RWPE2 (cell line): ENCODE data around the gene TBX19.
"Not testable (repeated sequence)": the region's sequence is repeated elsewhere in the genome, so short reads cannot be mapped to it uniquely, and the experiment has no call there.

Experiments used
- ATAC-seq: fragments of 200-7000 bp; cut with Tn5 transposase; 3 replicates; pipeline ENCODE4 v1.9.1; 2021; ENCODE audit warnings: low read depth
- DNase-seq: peaks from one replicate; pipeline ENCODE4 v3.0.0-alpha.2; 2020; ENCODE audit warnings: low spot score
- H3K27ac ChIP-seq: fragments of 450-650 bp; 2 replicates; pipeline ENCODE4 v1.5.1; 2017; ENCODE audit warnings: mild to moderate bottlenecking; ENCODE audit not compliant: poor library complexity, severe bottlenecking
- H3K27me3 ChIP-seq: fragments of 250-450 bp; sonication (Bioruptor Pico); 2 replicates; pipeline ENCODE4 v1.5.1; 2021; ENCODE audit warnings: mild to moderate bottlenecking, moderate library complexity; ENCODE audit not compliant: insufficient read depth, poor library complexity, severe bottlenecking
- H3K36me3 ChIP-seq: fragments of 250-450 bp; sonication (Bioruptor Pico); 2 replicates; pipeline ENCODE4 v1.5.1; 2020; ENCODE audit warnings: low read depth, mild to moderate bottlenecking, moderate library complexity
- H3K4me1 ChIP-seq: fragments of 250-450 bp; sonication (Bioruptor Pico); 2 replicates; pipeline ENCODE4 v1.5.1; 2021; ENCODE audit warnings: mild to moderate bottlenecking, moderate library complexity; ENCODE audit not compliant: insufficient read depth, poor library complexity, severe bottlenecking
- H3K4me3 ChIP-seq: fragments of 250-450 bp; sonication (Bioruptor Pico); 2 replicates; pipeline ENCODE4 v1.5.1; 2021; ENCODE audit warnings: mild to moderate bottlenecking, moderate library complexity; ENCODE audit not compliant: severe bottlenecking
- H3K9me3 ChIP-seq: fragments of 250-450 bp; sonication (Bioruptor Pico); 2 replicates; pipeline ENCODE4 v1.5.1; 2021; ENCODE audit warnings: mild to moderate bottlenecking, moderate library complexity; ENCODE audit not compliant: severe bottlenecking
- TF ChIP-seq, protein P1 (sequence below): fragments of 450-650 bp; IDR thresholded peaks from one replicate; pipeline ENCODE4 v1.5.1; 2017; ENCODE audit warnings: mild to moderate bottlenecking, moderate library complexity; ENCODE audit not compliant: poor library complexity, severe bottlenecking

TBX19 gene

GRCh38 chr1:168347630-168348029 is 67.0 kb downstream of the TBX19 start:
- Histone ChIP-seq H3K36me3 (no peaks in the 10 kb centered on the region), H3K27me3 (no peaks in the 10 kb centered on the region), H3K4me1 (no peaks in the 10 kb centered on the region), H3K27ac (no peak overlapping the region), H3K9me3 (no peaks in the 10 kb centered on the region), H3K4me3 (no peak overlapping the region)
- ATAC-seq (no peak), DNase-seq (no peak)
- TF ChIP-seq, protein P1, sequence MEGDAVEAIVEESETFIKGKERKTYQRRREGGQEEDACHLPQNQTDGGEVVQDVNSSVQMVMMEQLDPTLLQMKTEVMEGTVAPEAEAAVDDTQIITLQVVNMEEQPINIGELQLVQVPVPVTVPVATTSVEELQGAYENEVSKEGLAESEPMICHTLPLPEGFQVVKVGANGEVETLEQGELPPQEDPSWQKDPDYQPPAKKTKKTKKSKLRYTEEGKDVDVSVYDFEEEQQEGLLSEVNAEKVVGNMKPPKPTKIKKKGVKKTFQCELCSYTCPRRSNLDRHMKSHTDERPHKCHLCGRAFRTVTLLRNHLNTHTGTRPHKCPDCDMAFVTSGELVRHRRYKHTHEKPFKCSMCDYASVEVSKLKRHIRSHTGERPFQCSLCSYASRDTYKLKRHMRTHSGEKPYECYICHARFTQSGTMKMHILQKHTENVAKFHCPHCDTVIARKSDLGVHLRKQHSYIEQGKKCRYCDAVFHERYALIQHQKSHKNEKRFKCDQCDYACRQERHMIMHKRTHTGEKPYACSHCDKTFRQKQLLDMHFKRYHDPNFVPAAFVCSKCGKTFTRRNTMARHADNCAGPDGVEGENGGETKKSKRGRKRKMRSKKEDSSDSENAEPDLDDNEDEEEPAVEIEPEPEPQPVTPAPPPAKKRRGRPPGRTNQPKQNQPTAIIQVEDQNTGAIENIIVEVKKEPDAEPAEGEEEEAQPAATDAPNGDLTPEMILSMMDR, result no peak

DNA sequence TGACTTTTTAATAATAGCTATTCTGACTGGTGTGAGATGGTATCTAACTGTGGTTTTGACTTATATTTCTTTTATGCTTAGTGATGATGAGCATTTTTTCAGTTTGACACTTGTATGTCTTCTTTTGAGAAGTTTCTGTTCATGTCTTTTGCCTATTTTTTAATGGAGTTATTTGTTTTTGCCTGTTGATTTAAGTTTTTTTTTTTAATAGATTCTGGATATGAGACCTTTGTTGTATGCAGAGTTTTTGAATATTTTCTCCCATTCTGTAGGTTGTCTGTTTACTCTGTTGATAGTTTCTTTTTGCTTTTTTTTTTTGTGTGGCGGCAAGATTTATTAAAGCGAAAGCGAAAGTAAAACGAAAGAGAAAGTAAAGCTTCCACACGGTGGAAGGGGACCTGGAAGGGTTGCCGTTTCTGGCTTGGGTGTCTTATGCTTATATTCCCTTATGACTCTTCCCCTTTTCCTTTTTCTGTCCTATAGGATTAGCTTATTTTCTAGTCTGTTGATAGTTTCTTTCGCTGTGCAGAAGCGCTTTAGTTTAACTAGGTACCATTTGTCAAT is 67.6 kb downstream of the TBX19 start:
- Histone ChIP-seq H3K27me3 (no peaks in the 10 kb centered on the region), H3K36me3 (no peaks in the 10 kb centered on the region), H3K9me3 (no peaks in the 10 kb centered on the region), H3K27ac (no peak overlapping the region), H3K4me1 (no peaks in the 10 kb centered on the region), H3K4me3 (peak overlapping the region; percentile 27)
- TF ChIP-seq, protein P1, result no peak
- no peak for DNase-seq
- ATAC-seq, result no peak

GRCh38 chr1:168354335-168355269 is 73.9 kb downstream of the TBX19 start:
- H3K27me3 ChIP-seq, H3K4me1 ChIP-seq, DNase-seq, H3K4me3 ChIP-seq, ATAC-seq, H3K36me3 ChIP-seq, H3K9me3 ChIP-seq, H3K27ac ChIP-seq: not testable (repeated sequence)

- Histone ChIP-seq H3K4me3 (no peak overlapping the region), H3K36me3 (no peaks in the 10 kb centered on the region), H3K4me1 (no peaks in the 10 kb centered on the region), H3K27ac (no peak overlapping the region), H3K9me3 (no peaks in the 10 kb centered on the region), H3K27me3 (no peaks in the 10 kb centered on the region)
- TF ChIP-seq, protein P1, result no peak
- no peak for ATAC-seq
- DNase-seq, result no peak
Measured at GRCh38 chr1:168360151-168361021, 79.7 kb downstream of the TBX19 start.

DNA sequence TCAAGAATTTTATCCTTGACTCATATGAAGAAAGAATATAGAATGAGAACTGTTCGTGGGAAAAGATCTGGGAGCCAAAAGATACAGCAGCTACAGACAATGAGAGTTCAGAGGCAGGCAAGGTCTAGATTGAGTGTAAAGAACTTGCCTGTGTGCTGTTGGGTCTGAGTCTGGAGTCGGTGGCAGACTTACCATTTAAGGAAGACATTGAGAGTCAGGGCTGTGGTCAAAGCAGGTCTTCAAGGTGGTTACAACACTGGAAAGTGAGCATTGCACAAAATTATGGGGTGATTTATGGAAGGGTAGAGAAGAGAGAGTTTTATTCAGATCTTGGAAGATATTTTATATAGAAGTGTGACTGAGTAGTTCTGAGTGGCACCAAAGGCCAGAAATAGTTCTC is 80.6 kb downstream of the TBX19 start:
- no peaks in the 10 kb centered on the region for H3K4me1 ChIP-seq
- no peak for ATAC-seq
- H3K4me3 ChIP-seq, result no peak overlapping the region
- TF ChIP-seq, protein P1, result no peak
- DNase-seq, result no peak
- no peak overlapping the region for H3K27ac ChIP-seq
- H3K9me3 ChIP-seq, result no peaks in the 10 kb centered on the region
- no peaks in the 10 kb centered on the region for H3K27me3 ChIP-seq
- no peaks in the 10 kb centered on the region for H3K36me3 ChIP-seq
